ENCODE results near the gene MCTP1.

Gene MCTP1

DNA sequence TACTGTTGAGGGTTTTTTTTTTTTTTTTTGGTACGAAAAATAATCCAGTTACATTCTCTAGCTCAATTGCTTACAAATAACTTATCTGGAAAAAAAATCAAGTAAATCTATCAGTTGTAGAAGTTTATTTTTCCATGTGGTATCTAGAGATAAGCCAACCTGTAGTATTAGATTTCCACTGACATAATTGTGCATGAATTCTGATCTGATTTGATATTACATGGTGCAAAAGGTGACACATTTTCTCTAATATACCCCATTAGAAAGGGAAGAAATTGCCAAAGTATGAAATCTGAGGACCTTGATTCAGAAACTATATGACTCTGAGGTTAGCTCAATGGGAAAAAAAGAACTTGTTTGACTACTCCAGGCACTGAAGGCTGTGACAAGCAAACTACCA is 524.9 kb downstream of the MCTP1 start:
- DNase-seq (ENCODE audit: low read depth) = no peak

DNA sequence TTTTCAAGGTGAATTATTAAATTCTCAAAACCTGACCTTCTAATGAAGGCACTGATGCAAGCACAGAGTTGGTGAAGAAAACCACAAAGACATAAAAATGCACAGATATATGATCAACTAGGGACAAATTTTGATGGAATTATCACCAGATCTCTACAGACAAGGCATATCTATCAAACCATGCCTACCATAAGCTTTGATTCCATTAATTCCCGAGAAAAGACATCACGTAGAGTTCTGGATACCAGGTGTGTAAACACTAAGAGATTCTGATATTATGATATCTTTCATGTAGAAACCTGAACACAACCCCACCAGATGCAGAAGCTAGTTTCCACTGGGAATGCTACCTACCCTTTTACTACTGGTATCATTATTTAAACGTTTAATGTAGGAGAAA is 525.9 kb downstream of the MCTP1 start:
- no peak for DNase-seq (ENCODE audit: low read depth)

DNA sequence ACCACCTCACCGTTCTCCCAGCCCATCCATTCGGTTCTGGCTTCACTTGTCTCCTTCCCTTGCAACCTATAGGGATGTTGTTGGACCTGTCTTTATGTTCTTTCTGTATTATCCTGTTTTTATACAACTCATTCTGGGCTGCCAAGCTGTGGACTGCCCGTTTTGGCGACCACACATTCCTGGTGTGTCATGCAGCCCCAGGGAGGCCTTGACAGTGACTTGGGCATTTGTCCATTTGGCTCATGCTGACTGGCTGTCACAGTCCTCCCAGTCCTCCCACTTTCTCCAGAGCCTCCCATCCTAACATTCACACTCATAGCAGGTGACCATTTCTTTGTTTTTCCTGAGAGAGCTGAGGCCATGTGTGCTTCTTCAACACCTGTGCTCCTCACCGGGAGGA is 530.1 kb downstream of the MCTP1 start:
- DNase-seq (ENCODE audit: low read depth) = no peak

DNA sequence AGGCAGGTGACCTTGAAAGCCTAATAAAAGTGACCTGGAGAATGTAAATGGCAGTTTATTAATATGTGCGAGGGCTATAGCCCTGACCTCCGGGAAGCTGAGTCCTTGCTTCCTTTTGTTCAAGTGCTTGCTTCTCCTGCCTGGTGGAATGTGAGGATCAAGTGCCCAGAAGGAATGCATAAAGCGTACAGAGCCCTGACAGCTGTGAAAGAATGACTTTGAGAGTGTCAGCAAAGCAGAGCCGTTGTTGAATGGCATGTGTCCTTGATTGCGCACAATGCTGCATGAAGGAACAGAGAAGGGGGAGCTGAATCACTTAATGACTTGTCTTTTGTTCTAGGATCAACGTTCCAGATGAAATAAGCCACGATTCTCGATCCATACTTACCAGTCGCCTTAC is 533.4 kb downstream of the MCTP1 start:
- DNase-seq (ENCODE audit: low read depth) = no peak

DNA sequence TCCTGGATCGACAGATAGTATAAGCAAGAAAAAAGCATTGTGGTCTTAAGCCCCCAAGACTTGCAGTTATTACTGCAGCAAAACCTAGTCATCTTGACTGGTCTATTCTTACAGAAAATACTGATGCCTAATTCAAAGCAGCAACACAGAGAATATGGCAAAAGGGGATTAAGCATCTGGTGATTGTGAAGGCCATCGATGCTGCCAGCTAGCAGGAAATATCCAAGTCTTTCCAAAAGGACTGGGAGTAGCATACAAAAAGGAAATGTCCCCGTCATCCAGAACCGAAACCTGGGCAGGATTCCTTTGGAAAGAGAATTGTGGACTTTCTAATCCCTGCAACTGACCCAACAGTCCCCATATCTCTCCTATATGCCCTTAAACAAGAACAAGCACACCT is 534.2 kb downstream of the MCTP1 start:
- DNase-seq (ENCODE audit: low read depth) = no peak

DNA sequence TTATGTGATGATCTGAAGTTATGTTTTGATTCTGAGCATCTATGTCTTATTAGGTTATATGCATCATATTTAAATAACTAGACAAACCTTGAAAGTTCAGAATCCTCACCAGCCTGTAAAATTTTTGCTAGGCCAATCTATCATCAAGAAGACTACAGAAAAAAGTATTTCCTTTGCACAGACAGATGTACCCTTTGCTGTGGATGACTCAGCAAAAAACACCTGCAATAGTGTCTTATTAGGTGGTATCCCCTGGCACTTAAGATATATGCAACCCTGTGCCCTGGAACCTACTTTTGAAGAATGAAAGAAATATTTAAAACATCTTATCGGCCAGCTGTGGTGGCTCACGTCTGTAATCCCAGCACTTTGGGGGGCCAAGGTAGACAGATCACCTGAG is 535.9 kb downstream of the MCTP1 start:
- no peak for DNase-seq (ENCODE audit: low read depth)

DNA sequence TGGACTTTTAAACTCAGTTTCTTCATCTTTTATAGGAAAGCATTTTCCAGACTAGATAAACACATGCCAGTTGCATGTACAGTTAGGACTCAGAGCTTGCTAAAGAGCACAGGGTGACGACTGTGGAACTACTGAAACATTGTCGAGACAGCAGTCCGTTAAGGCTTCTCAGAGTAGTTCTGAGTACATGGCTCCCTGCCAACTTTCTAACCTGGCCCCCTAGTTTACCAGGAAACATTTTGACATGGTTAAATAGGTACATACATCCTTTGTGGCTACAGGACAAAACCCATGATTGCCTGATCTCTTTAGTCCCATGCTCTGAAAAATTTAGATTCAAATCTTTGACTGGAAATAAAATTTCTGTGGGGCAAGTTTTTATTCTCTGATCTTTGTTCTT is 536.7 kb downstream of the MCTP1 start:
- DNase-seq (ENCODE audit: low read depth) = no peak

DNA sequence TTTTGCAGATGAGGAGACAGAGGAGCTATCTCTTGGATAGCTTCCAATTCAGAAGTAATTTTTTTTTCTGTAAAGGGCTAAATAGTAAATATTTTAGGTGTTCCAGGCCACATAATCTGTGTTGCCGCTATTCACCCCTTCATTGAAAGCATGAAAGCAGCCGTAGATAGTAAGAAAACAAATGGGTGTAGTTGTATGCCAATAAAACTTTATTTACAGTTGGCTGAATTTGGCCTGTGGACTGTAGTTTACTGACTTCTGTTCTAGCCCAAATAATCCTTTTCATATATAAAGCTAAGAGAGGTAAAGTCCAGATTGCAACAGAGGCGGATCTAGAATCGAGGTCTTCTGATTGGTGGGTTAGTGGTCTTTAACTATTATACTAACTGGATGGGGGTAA is 537.5 kb downstream of the MCTP1 start:
- no peak for DNase-seq (ENCODE audit: low read depth)

DNA sequence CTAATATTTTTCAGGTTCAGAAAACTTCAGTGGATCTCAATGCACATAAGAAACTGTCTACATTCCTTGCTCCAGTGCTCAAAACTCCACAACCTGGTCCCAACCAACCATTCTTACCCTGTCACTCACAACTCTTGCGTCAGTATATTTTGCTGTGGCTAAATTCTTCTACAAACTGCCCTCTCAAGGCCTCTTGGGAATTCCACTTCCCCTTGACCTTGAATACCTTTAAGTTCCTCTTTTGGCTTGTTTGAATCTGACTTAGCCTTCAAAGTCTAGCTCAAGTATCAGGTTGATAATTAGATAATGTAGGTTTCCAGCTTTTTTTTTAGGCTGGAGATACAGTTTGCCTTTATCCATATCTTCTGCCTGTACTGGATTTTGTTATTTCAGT is 538.2 kb downstream of the MCTP1 start:
- DNase-seq (ENCODE audit: low read depth) = no peak

DNA sequence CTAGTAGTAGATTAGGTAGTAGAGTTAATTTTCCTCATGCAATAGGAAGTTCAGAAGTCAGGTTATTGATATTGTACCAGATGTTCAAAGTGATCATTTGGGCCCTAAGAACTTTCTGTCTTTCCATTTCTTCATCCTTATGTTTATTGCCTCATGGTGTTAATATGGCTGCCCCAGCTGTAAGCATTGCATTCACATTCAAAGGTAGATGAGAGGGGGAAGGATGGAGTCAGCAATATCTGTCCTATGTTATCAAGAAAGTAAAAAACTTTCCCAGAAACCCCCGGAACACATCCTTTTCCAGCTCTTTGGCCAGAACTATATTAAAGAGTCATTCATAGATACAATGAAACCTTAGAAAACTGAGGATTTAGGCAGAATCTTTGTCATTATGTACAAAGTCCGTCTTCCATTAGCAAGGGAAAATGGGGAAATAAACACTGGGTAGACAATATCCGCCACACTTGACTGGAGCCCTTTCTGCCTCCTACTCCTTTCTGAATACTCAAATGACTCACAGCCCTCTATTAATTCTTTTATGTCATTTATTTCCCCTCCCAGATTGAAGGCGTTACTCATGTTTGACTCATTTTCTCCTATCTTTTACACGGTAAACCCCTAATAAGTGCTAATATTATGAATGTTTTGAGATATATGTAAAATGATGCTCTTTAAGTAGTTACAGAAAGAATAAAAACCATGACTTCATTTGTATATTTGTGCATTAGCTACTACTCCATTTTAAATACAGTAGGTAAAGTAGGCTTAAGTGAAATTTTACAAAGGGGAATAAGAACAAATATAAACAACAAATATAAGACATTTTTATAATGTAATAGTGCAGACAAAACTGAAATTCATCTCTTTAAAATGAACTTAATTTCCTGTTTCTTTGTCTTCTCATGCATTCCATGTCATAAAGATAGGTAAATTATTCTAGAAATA is 538.8 kb downstream of the MCTP1 start:
- DNase-seq (ENCODE audit: low read depth) = no peak

DNA sequence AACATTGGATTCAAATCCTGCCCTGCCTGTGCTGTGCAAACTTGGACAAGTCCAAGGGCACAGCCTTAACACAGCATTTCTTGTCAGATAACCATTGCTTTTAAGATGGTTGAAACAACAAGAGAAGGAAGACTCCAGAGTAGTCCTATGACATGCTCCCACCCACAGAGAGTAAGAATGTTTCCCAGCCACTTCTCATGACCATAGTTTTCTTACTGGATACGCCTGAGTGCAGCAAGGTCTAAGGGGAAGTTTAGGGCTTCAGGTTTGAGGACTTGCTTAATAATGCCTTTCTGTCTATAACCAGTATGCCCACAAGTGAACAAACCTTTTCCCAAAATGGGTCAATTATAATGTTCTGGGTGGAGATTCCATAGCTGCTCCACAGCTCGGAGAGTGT is 540.0 kb downstream of the MCTP1 start:
- DNase-seq (ENCODE audit: low read depth) = no peak

DNA sequence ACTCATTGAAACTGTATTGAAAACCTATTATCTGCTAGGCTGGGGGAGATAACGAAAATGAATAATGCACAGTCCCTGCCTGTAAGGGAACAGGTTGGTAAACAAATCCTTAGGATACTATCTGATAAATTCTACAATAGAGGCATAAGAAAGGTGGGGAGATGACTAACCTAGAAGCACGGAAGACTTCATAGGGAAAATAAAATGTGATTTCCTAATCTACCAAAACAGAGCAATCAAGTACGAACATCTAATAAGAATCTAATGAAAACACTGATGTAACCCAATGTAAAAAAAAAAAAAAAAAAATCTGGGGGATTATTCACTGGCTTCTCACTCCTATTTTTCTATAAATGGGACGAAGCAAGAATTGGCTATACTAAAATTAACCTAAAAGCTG is 542.0 kb downstream of the MCTP1 start:
- no peak for DNase-seq (ENCODE audit: low read depth)

DNA sequence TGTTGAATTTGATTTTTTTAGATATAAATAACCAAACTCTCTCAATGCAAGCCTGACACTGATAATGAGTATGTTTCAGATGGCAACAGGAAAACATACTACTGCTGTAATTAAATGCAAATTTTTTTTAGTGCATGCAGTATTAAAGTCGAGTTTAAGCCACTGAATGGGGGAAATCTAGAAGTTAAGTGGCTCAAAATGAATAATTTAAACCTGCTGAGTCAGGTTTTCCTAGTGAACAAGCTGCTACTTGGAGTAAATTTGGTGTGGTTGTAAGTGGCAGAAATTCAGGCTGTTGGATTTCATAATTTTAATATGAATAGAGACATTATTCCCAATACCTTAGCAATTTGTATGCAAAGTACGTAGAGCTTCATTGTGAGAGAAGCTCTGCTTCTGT is 544.6 kb downstream of the MCTP1 start:
- no peak for DNase-seq (ENCODE audit: low read depth)

DNA sequence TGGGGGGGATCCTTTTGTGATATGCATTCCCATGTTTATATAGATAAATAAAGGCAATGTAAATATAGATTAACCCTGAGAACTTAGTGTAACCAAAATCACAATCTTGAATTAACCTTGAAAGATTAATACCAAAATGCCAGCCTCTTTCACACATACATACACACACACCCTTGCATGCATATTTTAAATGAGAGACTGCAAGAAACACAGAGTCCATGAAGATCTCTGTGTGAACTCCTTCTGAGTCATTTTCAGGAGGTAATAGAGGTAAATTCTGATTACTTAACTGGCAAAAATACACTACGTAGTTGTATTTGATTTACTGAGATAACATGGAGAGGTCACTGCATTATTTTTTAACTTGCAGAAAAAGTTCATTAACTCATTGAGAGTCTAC is 548.4 kb downstream of the MCTP1 start:
- no peak for DNase-seq (ENCODE audit: low read depth)

DNA sequence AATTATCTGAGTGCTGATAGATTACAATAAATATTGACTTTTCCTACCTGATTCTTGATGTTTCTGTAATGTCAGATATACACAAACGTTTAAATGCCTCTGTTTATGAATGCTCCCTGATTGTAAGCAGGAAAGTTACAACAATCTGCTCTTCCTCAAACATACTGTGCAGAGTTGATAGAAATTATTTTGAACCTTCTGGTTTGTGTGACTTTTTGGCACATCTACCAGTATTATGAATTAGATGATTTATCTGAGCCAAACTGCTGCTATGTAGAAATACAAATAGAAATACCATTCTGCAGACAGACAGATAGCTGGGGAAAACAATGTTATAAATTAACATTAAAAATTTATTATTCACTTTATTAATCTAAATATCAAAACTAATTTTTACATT is 553.4 kb downstream of the MCTP1 start:
- DNase-seq (ENCODE audit: low read depth) = no peak

DNA sequence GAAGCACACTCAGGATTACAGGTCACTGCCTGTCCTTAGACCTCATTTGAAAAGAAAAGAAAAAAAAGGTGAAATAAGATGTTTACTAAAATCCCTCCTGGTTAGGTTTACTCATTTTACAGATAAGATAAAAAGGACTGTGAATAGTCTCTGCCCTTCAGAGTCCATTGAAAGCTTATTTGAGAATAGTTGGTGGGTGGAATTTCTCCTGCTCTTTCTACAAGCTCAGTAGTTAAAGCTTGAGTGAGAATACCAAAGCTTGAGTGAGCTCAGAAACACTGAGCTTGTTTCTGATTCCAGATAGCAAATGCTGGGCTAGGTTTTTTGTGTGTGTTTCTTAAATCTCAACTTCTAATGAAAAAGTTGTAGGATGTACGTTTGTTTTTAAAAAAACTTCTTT is 559.8 kb downstream of the MCTP1 start:
- DNase-seq (ENCODE audit: low read depth) = no peak

DNA sequence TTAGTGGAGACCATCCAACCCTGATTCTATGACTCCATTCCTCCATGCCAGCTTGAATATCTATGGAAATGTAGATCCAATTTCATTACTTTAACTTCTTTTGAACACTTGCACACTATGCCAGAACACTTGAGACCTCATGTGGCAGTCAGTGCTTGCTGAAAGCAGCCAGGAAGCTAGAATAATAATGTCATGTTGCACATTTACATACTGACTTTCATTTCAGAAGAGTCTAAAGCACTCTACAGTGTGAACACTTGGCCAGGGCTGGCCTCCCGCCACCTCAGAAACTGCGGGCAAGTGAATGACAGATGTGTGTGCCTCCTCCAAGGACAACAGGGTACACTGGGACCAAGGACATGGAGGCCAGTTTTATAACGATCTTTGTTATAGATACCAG is 569.1 kb downstream of the MCTP1 start:
- DNase-seq (ENCODE audit: low read depth) = no peak

DNA sequence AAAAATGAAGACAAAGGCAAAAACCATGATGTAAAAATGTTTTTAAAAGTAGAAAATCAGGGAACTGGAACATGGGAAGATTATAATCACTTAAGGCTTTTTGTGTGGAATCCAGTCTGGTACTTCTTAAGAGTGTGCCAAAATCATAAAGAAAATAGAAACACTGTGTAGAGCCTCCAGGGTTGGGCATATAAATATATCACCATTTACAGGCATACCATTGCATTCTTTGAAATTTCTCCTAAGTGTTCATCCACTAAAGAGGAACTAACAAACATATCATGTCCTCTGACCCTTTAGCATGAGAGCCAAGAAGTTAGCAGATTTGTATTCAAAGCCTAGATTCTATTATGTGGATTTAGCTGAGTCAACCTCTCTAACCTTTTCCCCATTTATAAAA is 573.1 kb downstream of the MCTP1 start:
- no peak for DNase-seq (ENCODE audit: low read depth)

DNA sequence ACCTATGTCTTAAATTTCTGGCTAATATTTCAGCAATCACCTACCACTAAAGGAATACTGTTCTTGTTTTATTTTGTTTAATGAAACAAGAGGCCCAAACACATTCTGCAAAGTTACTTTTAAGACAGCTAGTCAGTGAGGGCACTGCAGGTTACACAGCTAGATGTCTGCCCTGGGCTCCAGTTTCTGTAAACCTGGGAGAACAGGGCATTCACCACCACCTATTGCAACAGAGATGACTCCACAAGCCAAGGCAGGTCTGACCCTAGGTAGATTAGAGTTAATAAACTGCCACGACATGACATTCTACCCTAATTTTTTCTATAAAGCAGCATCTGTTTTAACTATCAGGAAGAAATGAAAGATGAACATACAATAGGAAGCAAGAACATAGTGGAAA is 575.6 kb downstream of the MCTP1 start:
- DNase-seq (ENCODE audit: low read depth) = no peak

DNA sequence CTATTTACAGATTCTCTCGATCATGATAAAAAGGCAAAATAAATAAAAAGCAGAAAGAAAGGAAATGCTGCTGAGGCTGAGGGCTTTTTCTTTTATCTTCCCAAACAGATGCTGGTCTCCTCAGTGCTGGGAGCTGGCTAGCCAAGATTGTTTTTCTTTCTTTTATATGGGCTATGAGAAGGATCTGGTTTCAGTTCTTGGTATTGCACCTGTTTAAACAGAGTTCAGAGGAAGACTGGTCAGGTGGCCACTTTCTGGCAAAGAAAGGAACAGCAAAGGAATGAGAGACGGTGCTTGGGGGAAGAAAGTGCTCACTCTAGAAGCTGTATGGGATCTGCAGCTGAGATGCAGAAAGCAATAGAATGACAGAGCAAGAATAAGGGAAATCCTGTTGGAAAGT is 577.5 kb downstream of the MCTP1 start:
- no peak for DNase-seq (ENCODE audit: low read depth)

DNA sequence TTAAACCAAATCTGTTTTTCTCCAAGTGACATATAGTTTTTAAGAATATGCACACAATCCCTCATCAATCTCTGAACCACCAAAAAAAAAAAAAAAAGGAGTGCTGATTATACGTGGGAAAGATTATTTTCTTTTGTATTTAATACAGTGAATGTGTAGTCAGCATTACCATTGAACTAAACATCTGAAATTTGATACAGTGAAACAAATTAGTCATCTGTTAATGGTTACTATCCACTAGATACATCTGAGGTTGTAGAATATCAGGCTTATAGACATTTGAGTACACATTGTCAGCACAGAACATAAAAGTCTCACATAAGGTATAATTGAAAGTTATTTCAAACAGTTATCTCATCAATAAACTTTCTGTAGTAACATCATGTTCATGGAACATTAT is 579.5 kb downstream of the MCTP1 start:
- no peak for DNase-seq (ENCODE audit: low read depth)

DNA sequence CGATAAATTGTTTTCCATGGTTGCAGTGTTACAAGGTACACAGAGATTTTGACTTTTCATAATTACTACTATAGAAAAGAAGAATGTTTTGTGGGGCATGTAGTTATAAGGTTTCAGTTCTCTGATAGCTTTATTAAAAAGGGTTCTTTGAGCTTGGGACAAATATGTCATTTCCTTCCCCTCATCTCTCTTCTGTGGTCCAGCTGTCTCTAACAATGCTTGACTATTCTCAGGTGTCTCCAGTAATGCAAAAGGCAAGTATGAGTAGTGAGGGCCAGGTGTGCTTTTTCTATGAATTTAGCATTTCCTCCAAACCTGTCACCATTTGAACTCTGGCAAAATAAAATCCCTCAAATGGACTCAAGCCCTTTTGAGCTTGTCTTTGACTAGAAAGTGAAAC is 582.2 kb downstream of the MCTP1 start:
- DNase-seq (ENCODE audit: low read depth) = no peak

DNA sequence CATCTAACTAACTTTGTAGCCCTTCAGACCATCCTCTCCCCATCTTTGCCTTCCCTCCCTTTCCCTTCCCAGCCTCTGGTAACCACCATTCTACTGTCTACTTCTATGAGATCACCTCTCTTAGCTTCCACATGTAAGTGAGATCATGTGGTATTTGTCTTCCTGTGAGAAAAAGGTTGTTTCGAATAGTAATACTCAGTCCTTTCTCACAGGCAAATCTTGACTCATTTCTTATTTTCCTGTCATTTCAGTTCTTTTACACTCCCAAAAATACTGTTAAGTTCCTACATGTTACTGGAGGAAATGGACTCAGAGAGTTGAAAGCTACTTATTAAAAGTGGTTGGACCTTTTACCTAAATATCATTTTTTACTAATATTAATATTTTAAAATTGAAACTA is 584.3 kb downstream of the MCTP1 start:
- no peak for DNase-seq (ENCODE audit: low read depth)

DNA sequence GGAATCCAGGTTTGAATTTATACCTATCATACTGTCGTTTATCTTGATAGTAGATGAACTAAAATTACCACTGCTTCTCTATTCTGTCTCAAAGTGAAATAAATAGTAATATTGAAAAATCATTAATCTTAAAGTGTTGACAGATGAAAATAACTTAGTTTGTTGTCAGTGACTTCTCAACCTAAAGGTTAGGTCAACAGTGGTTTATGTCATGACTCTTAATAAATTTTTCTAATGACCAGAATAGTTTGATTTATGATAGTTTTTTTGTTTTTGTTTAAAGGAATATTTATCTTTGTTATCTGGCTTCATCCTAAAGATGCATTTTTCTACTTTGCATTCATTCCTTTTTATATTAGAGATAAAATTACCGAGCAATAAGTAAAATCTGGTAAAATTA is 585.3 kb downstream of the MCTP1 start:
- DNase-seq (ENCODE audit: low read depth) = no peak

Measured in activated T-cell treated with anti-CD3 and anti-CD28 coated beads for 24 hours (primary cell).